HEK293 (cell line): Measurements from ENCODE around the gene NFATC2IP.

Source experiments
- EGR2 ChIP-seq: fragments of 450-650 bp; formaldehyde crosslinking; IDR thresholded peaks from 2 replicates; pipeline ENCODE4 v1.5.1; 2016; ENCODE audit warnings: low read depth, missing biosample characterization, missing genetic modification characterization
- GFI1B ChIP-seq: fragments of 450-650 bp; formaldehyde crosslinking; IDR thresholded peaks from 2 replicates; pipeline ENCODE4 v1.5.1; 2016; ENCODE audit warnings: missing biosample characterization, missing genetic modification characterization
- GLIS2 ChIP-seq: fragments of 450-650 bp; formaldehyde crosslinking; IDR thresholded peaks from 2 replicates; pipeline ENCODE4 v1.5.1; 2016; ENCODE audit warnings: missing biosample characterization, missing genetic modification characterization
- KLF10 ChIP-seq: fragments of 450-650 bp; IDR thresholded peaks from 2 replicates; pipeline ENCODE4 v1.5.1; 2018; ENCODE audit warnings: missing biosample characterization, mild to moderate bottlenecking, missing genetic modification characterization
- KLF16 ChIP-seq: fragments of 450-650 bp; formaldehyde crosslinking; IDR thresholded peaks from 2 replicates; pipeline ENCODE4 v1.5.1; 2017; ENCODE audit warnings: missing biosample characterization, missing genetic modification characterization
- KLF7 ChIP-seq: fragments of 450-650 bp; formaldehyde crosslinking; IDR thresholded peaks from 2 replicates; pipeline ENCODE4 v1.5.1; 2016; ENCODE audit warnings: missing biosample characterization, missing genetic modification characterization, borderline replicate concordance
- MEIS1 ChIP-seq: sonication (generic); formaldehyde crosslinking; IDR thresholded peaks from 2 replicates; pipeline ENCODE4 v1.8.1; 2022; ENCODE audit warnings: missing genetic modification reagents, mild to moderate bottlenecking, borderline replicate concordance
- MYNN ChIP-seq: fragments of 450-650 bp; formaldehyde crosslinking; IDR thresholded peaks from 2 replicates; pipeline ENCODE4 v1.5.1; 2016; ENCODE audit warnings: missing biosample characterization, missing genetic modification characterization, borderline replicate concordance
- REPIN1 ChIP-seq: fragments of 450-650 bp; formaldehyde crosslinking; IDR thresholded peaks from 2 replicates; pipeline ENCODE4 v1.5.1; 2017; ENCODE audit warnings: missing biosample characterization, missing genetic modification characterization, low read depth
- SP7 ChIP-seq: fragments of 450-650 bp; formaldehyde crosslinking; IDR thresholded peaks from 2 replicates; pipeline ENCODE4 v1.5.1; 2016; ENCODE audit warnings: missing biosample characterization, missing genetic modification characterization
- ZBTB1 ChIP-seq: fragments of 450-650 bp; formaldehyde crosslinking; IDR thresholded peaks from 2 replicates; pipeline ENCODE4 v1.5.1; 2016; ENCODE audit warnings: missing biosample characterization, missing genetic modification characterization
- ZFP69B ChIP-seq: fragments of 450-650 bp; formaldehyde crosslinking; IDR thresholded peaks from 2 replicates; pipeline ENCODE4 v1.5.1; 2016; ENCODE audit warnings: missing biosample characterization, missing genetic modification characterization
- ZIC2 ChIP-seq: fragments of 450-650 bp; formaldehyde crosslinking; IDR thresholded peaks from 2 replicates; pipeline ENCODE4 v1.5.1; 2016; ENCODE audit warnings: missing biosample characterization, missing genetic modification characterization
- ZNF10 ChIP-seq: fragments of 450-650 bp; formaldehyde crosslinking; IDR thresholded peaks from 2 replicates; pipeline ENCODE4 v1.5.1; 2017; ENCODE audit warnings: missing biosample characterization, missing genetic modification characterization
- ZNF174 ChIP-seq: fragments of 450-650 bp; formaldehyde crosslinking; IDR thresholded peaks from 2 replicates; pipeline ENCODE4 v1.5.0; 2017; ENCODE audit warnings: missing biosample characterization, mild to moderate bottlenecking, missing genetic modification characterization
- ZNF184 ChIP-seq: fragments of 450-650 bp; IDR thresholded peaks from 2 replicates; pipeline ENCODE4 v1.5.1; 2018; ENCODE audit warnings: missing biosample characterization, mild to moderate bottlenecking, missing genetic modification characterization
- ZNF19 ChIP-seq: fragments of 450-650 bp; formaldehyde crosslinking; IDR thresholded peaks from 2 replicates; pipeline ENCODE4; 2016; ENCODE audit warnings: missing biosample characterization, missing genetic modification characterization, low read depth
- ZNF2 ChIP-seq: fragments of 450-650 bp; formaldehyde crosslinking; IDR thresholded peaks from 2 replicates; pipeline ENCODE4 v1.5.1; 2016; ENCODE audit warnings: missing biosample characterization, missing genetic modification characterization
- ZNF211 ChIP-seq: fragments of 450-650 bp; formaldehyde crosslinking; IDR thresholded peaks from 2 replicates; pipeline ENCODE4 v1.5.1; 2016; ENCODE audit warnings: low read depth, missing biosample characterization, missing genetic modification characterization
- ZNF37A ChIP-seq: fragments of 450-650 bp; IDR thresholded peaks from 2 replicates; pipeline ENCODE4 v1.5.1; 2018; ENCODE audit warnings: missing biosample characterization, missing genetic modification characterization
- ZNF548 ChIP-seq: fragments of 450-650 bp; formaldehyde crosslinking; IDR thresholded peaks from 2 replicates; pipeline ENCODE4 v1.5.1; 2016; ENCODE audit warnings: missing biosample characterization, missing genetic modification characterization
- ZNF555 ChIP-seq: fragments of 450-650 bp; formaldehyde crosslinking; conservative IDR thresholded peaks from 2 replicates; pipeline ENCODE4 v1.5.1; 2017; ENCODE audit warnings: missing biosample characterization, mild to moderate bottlenecking, missing genetic modification characterization, inconsistent platforms
- ZNF560 ChIP-seq: fragments of 450-650 bp; formaldehyde crosslinking; IDR thresholded peaks from 2 replicates; pipeline ENCODE4 v1.5.1; 2017; ENCODE audit warnings: missing biosample characterization, missing genetic modification characterization, borderline replicate concordance
- ZNF658 ChIP-seq: fragments of 450-650 bp; formaldehyde crosslinking; IDR thresholded peaks from 2 replicates; pipeline ENCODE4; 2016; ENCODE audit warnings: missing biosample characterization, missing genetic modification characterization
- ZNF76 ChIP-seq: fragments of 450-650 bp; formaldehyde crosslinking; IDR thresholded peaks from 2 replicates; pipeline ENCODE4; 2016; ENCODE audit warnings: low read depth, missing biosample characterization, missing genetic modification characterization, borderline replicate concordance
- ZNF776 ChIP-seq: fragments of 450-650 bp; formaldehyde crosslinking; IDR thresholded peaks from 2 replicates; pipeline ENCODE4 v1.5.0; 2017; ENCODE audit warnings: missing biosample characterization, missing genetic modification characterization, borderline replicate concordance
- ZNF785 ChIP-seq: fragments of 450-650 bp; formaldehyde crosslinking; IDR thresholded peaks from 2 replicates; pipeline ENCODE4 v1.5.1; 2016; ENCODE audit warnings: missing biosample characterization, missing genetic modification characterization
- ZNF843 ChIP-seq: fragments of 450-650 bp; formaldehyde crosslinking; IDR thresholded peaks from 2 replicates; pipeline ENCODE4 v1.5.1; 2016; ENCODE audit warnings: missing biosample characterization, missing genetic modification characterization
- TF ChIP-seq, protein P1 (sequence below): fragments of 450-650 bp; formaldehyde crosslinking; IDR thresholded peaks from 2 replicates; pipeline ENCODE4 v1.5.1; 2016; ENCODE audit warnings: missing biosample characterization, missing genetic modification characterization
- TF ChIP-seq, protein P2 (sequence below): fragments of 450-650 bp; formaldehyde crosslinking; conservative IDR thresholded peaks from 2 replicates; pipeline ENCODE4 v1.5.1; 2016; ENCODE audit warnings: low read depth, missing biosample characterization, missing genetic modification characterization
- TF ChIP-seq, protein P3 (sequence below): fragments of 450-650 bp; formaldehyde crosslinking; IDR thresholded peaks from 2 replicates; pipeline ENCODE4 v1.5.1; 2017; ENCODE audit warnings: missing biosample characterization, mild to moderate bottlenecking, missing genetic modification characterization, moderate library complexity
- TF ChIP-seq, protein P4 (sequence below): fragments of 450-650 bp; formaldehyde crosslinking; IDR thresholded peaks from 2 replicates; pipeline ENCODE4 v1.5.1; 2017; ENCODE audit warnings: missing biosample characterization, missing genetic modification characterization

The NFATC2IP gene

DNA sequence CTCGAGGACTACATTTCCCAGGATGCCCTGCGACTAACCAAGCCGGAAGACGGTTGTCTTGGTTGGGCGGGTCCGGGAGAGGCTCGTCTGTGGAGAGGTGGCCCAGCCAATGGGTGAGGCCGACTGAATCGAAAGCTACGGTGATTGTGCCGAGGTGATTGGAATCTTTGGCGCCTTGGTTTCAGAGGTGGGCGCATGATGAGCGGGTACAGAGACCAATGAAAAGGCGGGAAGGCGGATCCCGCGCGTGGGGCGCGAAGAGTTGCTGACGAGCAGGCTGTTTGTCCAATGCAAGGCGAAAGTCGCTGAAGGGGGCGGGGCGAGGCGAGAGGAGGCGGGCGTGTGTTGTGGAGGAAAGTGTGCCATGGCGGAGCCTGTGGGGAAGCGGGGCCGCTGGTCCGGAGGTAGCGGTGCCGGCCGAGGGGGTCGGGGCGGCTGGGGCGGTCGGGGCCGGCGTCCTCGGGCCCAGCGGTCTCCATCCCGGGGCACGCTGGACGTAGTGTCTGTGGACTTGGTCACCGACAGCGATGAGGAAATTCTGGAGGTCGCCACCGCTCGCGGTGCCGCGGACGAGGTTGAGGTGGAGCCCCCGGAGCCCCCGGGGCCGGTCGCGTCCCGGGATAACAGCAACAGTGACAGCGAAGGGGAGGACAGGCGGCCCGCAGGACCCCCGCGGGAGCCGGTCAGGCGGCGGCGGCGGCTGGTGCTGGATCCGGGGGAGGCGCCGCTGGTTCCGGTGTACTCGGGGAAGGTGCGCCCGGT is at the start of gene NFATC2IP (continued):
- TF ChIP-seq KLF7 (0 out of 2 replicates have a peak, but pooled peaks have one; percentile 39), ZNF174 (tag by site-specific recombination) (no peak), ZNF658 (tag by site-specific recombination) (no peak), ZNF843 (tag by site-specific recombination) (no peak), ZNF2 (tag by site-specific recombination) (peak; percentile 40; the same call in 1 of the 2 replicates), GLIS2 (tag by site-specific recombination) (peak; percentile 60), ZNF555 (tag by site-specific recombination) (no peak), ZNF785 (tag by site-specific recombination) (no peak), ZNF548 (no peak), KLF10 (peak; percentile 98), ZIC2 (tag by site-specific recombination) (no peak; the same call in 1 of the 2 replicates), EGR2 (tag by site-specific recombination) (peak; percentile 95), ZBTB1 (no peak), MYNN (tag by site-specific recombination) (no peak), GFI1B (tag by site-specific recombination) (no peak), ZNF776 (tag by site-specific recombination) (no peak), ZNF560 (no peak), ZNF184 (tag by site-specific recombination) (no peak), SP7 (tag by site-specific recombination) (peak; percentile 31; the same call in 1 of the 2 replicates), ZNF76 (peak; percentile 93), ZNF211 (tag by site-specific recombination) (no peak), ZNF19 (tag by site-specific recombination) (no peak), ZNF10 (tag by site-specific recombination) (peak; percentile 61; the same call in 1 of the 2 replicates), REPIN1 (tag by site-specific recombination) (no peak), MEIS1 (CRISPR knock-in tag) (no peak), ZFP69B (tag by site-specific recombination) (no peak), KLF16 (tag by site-specific recombination) (no peak; the same call in none of the 2 replicates), ZNF37A (tag by site-specific recombination) (no peak)
- TF ChIP-seq, protein P1, sequence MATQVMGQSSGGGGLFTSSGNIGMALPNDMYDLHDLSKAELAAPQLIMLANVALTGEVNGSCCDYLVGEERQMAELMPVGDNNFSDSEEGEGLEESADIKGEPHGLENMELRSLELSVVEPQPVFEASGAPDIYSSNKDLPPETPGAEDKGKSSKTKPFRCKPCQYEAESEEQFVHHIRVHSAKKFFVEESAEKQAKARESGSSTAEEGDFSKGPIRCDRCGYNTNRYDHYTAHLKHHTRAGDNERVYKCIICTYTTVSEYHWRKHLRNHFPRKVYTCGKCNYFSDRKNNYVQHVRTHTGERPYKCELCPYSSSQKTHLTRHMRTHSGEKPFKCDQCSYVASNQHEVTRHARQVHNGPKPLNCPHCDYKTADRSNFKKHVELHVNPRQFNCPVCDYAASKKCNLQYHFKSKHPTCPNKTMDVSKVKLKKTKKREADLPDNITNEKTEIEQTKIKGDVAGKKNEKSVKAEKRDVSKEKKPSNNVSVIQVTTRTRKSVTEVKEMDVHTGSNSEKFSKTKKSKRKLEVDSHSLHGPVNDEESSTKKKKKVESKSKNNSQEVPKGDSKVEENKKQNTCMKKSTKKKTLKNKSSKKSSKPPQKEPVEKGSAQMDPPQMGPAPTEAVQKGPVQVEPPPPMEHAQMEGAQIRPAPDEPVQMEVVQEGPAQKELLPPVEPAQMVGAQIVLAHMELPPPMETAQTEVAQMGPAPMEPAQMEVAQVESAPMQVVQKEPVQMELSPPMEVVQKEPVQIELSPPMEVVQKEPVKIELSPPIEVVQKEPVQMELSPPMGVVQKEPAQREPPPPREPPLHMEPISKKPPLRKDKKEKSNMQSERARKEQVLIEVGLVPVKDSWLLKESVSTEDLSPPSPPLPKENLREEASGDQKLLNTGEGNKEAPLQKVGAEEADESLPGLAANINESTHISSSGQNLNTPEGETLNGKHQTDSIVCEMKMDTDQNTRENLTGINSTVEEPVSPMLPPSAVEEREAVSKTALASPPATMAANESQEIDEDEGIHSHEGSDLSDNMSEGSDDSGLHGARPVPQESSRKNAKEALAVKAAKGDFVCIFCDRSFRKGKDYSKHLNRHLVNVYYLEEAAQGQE (tag by site-specific recombination) = no peak
- TF ChIP-seq, protein P2, sequence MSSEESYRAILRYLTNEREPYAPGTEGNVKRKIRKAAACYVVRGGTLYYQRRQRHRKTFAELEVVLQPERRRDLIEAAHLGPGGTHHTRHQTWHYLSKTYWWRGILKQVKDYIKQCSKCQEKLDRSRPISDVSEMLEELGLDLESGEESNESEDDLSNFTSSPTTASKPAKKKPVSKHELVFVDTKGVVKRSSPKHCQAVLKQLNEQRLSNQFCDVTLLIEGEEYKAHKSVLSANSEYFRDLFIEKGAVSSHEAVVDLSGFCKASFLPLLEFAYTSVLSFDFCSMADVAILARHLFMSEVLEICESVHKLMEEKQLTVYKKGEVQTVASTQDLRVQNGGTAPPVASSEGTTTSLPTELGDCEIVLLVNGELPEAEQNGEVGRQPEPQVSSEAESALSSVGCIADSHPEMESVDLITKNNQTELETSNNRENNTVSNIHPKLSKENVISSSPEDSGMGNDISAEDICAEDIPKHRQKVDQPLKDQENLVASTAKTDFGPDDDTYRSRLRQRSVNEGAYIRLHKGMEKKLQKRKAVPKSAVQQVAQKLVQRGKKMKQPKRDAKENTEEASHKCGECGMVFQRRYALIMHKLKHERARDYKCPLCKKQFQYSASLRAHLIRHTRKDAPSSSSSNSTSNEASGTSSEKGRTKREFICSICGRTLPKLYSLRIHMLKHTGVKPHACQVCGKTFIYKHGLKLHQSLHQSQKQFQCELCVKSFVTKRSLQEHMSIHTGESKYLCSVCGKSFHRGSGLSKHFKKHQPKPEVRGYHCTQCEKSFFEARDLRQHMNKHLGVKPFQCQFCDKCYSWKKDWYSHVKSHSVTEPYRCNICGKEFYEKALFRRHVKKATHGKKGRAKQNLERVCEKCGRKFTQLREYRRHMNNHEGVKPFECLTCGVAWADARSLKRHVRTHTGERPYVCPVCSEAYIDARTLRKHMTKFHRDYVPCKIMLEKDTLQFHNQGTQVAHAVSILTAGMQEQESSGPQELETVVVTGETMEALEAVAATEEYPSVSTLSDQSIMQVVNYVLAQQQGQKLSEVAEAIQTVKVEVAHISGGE (tag by site-specific recombination) = peak; percentile 84; the same call in 1 of the 2 replicates
- TF ChIP-seq, protein P3, sequence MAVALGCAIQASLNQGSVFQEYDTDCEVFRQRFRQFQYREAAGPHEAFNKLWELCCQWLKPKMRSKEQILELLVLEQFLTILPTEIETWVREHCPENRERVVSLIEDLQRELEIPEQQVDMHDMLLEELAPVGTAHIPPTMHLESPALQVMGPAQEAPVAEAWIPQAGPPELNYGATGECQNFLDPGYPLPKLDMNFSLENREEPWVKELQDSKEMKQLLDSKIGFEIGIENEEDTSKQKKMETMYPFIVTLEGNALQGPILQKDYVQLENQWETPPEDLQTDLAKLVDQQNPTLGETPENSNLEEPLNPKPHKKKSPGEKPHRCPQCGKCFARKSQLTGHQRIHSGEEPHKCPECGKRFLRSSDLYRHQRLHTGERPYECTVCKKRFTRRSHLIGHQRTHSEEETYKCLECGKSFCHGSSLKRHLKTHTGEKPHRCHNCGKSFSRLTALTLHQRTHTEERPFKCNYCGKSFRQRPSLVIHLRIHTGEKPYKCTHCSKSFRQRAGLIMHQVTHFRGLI (tag by site-specific recombination) = peak; percentile 90
- TF ChIP-seq, protein P4, sequence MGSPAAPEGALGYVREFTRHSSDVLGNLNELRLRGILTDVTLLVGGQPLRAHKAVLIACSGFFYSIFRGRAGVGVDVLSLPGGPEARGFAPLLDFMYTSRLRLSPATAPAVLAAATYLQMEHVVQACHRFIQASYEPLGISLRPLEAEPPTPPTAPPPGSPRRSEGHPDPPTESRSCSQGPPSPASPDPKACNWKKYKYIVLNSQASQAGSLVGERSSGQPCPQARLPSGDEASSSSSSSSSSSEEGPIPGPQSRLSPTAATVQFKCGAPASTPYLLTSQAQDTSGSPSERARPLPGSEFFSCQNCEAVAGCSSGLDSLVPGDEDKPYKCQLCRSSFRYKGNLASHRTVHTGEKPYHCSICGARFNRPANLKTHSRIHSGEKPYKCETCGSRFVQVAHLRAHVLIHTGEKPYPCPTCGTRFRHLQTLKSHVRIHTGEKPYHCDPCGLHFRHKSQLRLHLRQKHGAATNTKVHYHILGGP (tag by site-specific recombination) = no peak
